HEK293 (cell line): ENCODE measurements around the gene GALNS.

ENCODE experiments used
- CTCF ChIA-PET: fragments of 350-600 bp; formaldehyde crosslinking; extraction: SDS; loops from one replicate; lab custom pipeline; 2021; ENCODE audit warnings: antibody characterized with exemption; lab: Yijun Ruan, JAX
- POLR2A ChIA-PET: fragments of 300-600 bp; formaldehyde crosslinking; extraction: SDS; loops from one replicate; lab custom pipeline; 2020; ENCODE audit warnings: antibody characterized with exemption, inconsistent platforms; lab: Yijun Ruan, JAX
- H3K27ac ChIP-seq: fragments of 200-500 bp; sonication (Bioruptor generic); 2 replicates; pipeline ENCODE4 v1.5.1; 2014; ENCODE audit warnings: low read depth, low read length, control low read depth, inconsistent platforms; ENCODE audit errors: extremely low read depth
- H3K36me3 ChIP-seq, 2 experiments: fragments of 200-500 bp in 1 of 2; sonication (Bioruptor generic) in 1 of 2; 1 replicate in 1 of 2; 2 replicates in 1 of 2; pipeline ENCODE4 v1.5.1; 2014 to 2017; ENCODE audit warnings: inconsistent platforms in 2 of 2, low read length in 2 of 2; ENCODE audit not compliant: control insufficient read depth in 2 of 2, insufficient read depth in 1 of 2
- H3K4me1 ChIP-seq: fragments of 200-500 bp; sonication (Bioruptor generic); 2 replicates; pipeline ENCODE4 v1.5.1; 2014; ENCODE audit warnings: mild to moderate bottlenecking, low read length, inconsistent platforms; ENCODE audit not compliant: control insufficient read depth, insufficient read depth
- H3K4me3 ChIP-seq: 2 replicates; pipeline ENCODE4 v1.5.1; 2011; ENCODE audit warnings: low read depth, mild to moderate bottlenecking, control low read depth, low read length, moderate library complexity
- H3K9me3 ChIP-seq: fragments of 200-500 bp; sonication (Bioruptor generic); 2 replicates; pipeline ENCODE4 v1.5.1; 2014; ENCODE audit warnings: low read depth, low read length, inconsistent platforms; ENCODE audit not compliant: control insufficient read depth, insufficient read depth
- HOXD13 ChIP-seq: sonication (generic); formaldehyde crosslinking; IDR thresholded peaks from 2 replicates; pipeline ENCODE4 v1.8.0; 2022; ENCODE audit warnings: missing genetic modification reagents, borderline replicate concordance
- KLF1 ChIP-seq: fragments of 450-650 bp; formaldehyde crosslinking; IDR thresholded peaks from 2 replicates; pipeline ENCODE4 v1.5.1; 2016; ENCODE audit warnings: missing biosample characterization, missing genetic modification characterization
- KLF7 ChIP-seq: fragments of 450-650 bp; formaldehyde crosslinking; IDR thresholded peaks from 2 replicates; pipeline ENCODE4 v1.5.1; 2016; ENCODE audit warnings: missing biosample characterization, missing genetic modification characterization, borderline replicate concordance
- KLF8 ChIP-seq: fragments of 450-650 bp; formaldehyde crosslinking; IDR thresholded peaks from 2 replicates; pipeline ENCODE4 v1.5.1; 2016; ENCODE audit warnings: missing biosample characterization, missing genetic modification characterization
- OVOL3 ChIP-seq: fragments of 450-650 bp; formaldehyde crosslinking; IDR thresholded peaks from 2 replicates; pipeline ENCODE4 v1.5.1; 2016; ENCODE audit warnings: missing biosample characterization, missing genetic modification characterization
- SP7 ChIP-seq: fragments of 450-650 bp; formaldehyde crosslinking; IDR thresholded peaks from 2 replicates; pipeline ENCODE4 v1.5.1; 2016; ENCODE audit warnings: missing biosample characterization, missing genetic modification characterization
- ZBTB48 ChIP-seq: fragments of 450-650 bp; formaldehyde crosslinking; IDR thresholded peaks from 2 replicates; pipeline ENCODE4 v1.5.1; 2016; ENCODE audit warnings: missing biosample characterization, missing genetic modification characterization
- ZNF112 ChIP-seq: fragments of 450-650 bp; formaldehyde crosslinking; IDR thresholded peaks from 2 replicates; pipeline ENCODE4 v1.5.0; 2017; ENCODE audit warnings: missing biosample characterization, missing genetic modification characterization
- ZNF19 ChIP-seq: fragments of 450-650 bp; formaldehyde crosslinking; IDR thresholded peaks from 2 replicates; pipeline ENCODE4; 2016; ENCODE audit warnings: missing biosample characterization, missing genetic modification characterization, low read depth
- ZNF2 ChIP-seq: fragments of 450-650 bp; formaldehyde crosslinking; IDR thresholded peaks from 2 replicates; pipeline ENCODE4 v1.5.1; 2016; ENCODE audit warnings: missing biosample characterization, missing genetic modification characterization
- ZNF24 ChIP-seq: fragments of 450-650 bp; formaldehyde crosslinking; IDR thresholded peaks from 2 replicates; pipeline ENCODE4 v1.5.1; 2016; ENCODE audit warnings: missing biosample characterization, missing genetic modification characterization
- ZNF248 ChIP-seq: fragments of 450-650 bp; formaldehyde crosslinking; IDR thresholded peaks from 2 replicates; pipeline ENCODE4 v1.5.1; 2017; ENCODE audit warnings: missing biosample characterization, missing genetic modification characterization
- ZNF302 ChIP-seq: fragments of 450-650 bp; formaldehyde crosslinking; IDR thresholded peaks from 2 replicates; pipeline ENCODE4 v1.5.1; 2016; ENCODE audit warnings: missing biosample characterization, missing genetic modification characterization, low read depth
- ZNF501 ChIP-seq: fragments of 450-650 bp; formaldehyde crosslinking; IDR thresholded peaks from 2 replicates; pipeline ENCODE4 v1.5.1; 2016; ENCODE audit warnings: missing biosample characterization, missing genetic modification characterization
- ZNF558 ChIP-seq: fragments of 450-650 bp; formaldehyde crosslinking; IDR thresholded peaks from 2 replicates; pipeline ENCODE4 v1.5.1; 2016; ENCODE audit warnings: missing biosample characterization, missing genetic modification characterization
- ZNF654 ChIP-seq: fragments of 450-650 bp; formaldehyde crosslinking; IDR thresholded peaks from 2 replicates; pipeline ENCODE4 v1.5.1; 2016; ENCODE audit warnings: low read depth, missing biosample characterization, missing genetic modification characterization
- ZNF747 ChIP-seq: fragments of 450-650 bp; formaldehyde crosslinking; IDR thresholded peaks from 2 replicates; pipeline ENCODE4 v1.5.1; 2016; ENCODE audit warnings: missing biosample characterization, missing genetic modification characterization
- ZSCAN23 ChIP-seq: fragments of 450-650 bp; formaldehyde crosslinking; IDR thresholded peaks from 2 replicates; pipeline ENCODE4 v1.5.1; 2016; ENCODE audit warnings: missing biosample characterization, missing genetic modification characterization
- ZXDB ChIP-seq: fragments of 450-650 bp; formaldehyde crosslinking; IDR thresholded peaks from 2 replicates; pipeline ENCODE4 v1.5.1; 2016; ENCODE audit warnings: missing biosample characterization, missing genetic modification characterization
- TF ChIP-seq, protein P1 (sequence below): fragments of 450-650 bp; formaldehyde crosslinking; IDR thresholded peaks from 2 replicates; pipeline ENCODE4 v1.5.1; 2016; ENCODE audit warnings: missing biosample characterization, missing genetic modification characterization
- TF ChIP-seq, protein P2 (sequence below): fragments of 450-650 bp; formaldehyde crosslinking; IDR thresholded peaks from 2 replicates; pipeline ENCODE4 v1.5.1; 2016; ENCODE audit warnings: missing biosample characterization, missing genetic modification characterization
- TF ChIP-seq, protein P3 (sequence below): fragments of 450-650 bp; formaldehyde crosslinking; IDR thresholded peaks from 2 replicates; pipeline ENCODE4 v1.5.1; 2017; ENCODE audit warnings: missing biosample characterization, missing genetic modification characterization
- TF ChIP-seq, protein P4 (sequence below): fragments of 450-650 bp; formaldehyde crosslinking; IDR thresholded peaks from 2 replicates; pipeline ENCODE4 v1.5.1; 2016; ENCODE audit warnings: missing biosample characterization, missing genetic modification characterization, low read depth

Gene GALNS

DNA sequence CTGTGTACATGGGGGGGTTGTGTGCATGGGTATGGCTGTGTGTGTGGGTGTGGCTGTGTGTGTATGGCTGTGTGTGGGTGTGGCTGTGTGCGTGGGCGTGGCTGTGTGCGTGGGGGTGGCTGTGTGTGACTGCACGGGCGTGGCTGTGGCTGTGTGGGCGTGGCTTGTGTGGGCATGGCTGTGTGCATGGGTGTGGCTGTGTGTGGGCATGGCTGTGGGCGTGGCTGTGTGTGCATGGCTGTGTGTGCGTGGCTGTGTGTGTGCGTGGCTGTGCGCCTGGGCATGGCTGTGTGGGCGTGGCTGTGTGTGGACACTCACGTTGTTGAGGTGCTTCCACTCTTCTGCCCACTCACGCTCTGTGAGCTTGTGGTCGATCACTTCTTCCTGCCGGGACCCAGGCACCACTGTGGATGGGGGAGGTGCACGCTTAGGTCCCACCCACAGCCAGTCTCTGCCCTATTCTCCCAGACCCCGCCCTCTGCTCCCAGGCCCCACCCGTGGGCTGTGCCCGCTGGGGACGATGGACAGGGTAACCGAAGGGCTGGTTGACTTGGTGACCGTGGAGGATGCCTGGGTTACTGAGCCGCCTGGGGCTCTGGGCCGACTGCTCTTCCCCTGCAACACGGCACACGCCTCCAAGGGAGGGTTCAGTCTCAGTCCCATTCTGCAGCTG, 25.7 kb upstream of the GALNS start (continued):
- TF ChIP-seq KLF7 (peak; percentile 99), ZNF112 (0 out of 2 replicates have a peak, but pooled peaks have one; percentile 13), KLF8 (tag by site-specific recombination) (peak; percentile 99), KLF1 (peak; percentile 100), ZNF501 (tag by site-specific recombination) (no peak)

DNA sequence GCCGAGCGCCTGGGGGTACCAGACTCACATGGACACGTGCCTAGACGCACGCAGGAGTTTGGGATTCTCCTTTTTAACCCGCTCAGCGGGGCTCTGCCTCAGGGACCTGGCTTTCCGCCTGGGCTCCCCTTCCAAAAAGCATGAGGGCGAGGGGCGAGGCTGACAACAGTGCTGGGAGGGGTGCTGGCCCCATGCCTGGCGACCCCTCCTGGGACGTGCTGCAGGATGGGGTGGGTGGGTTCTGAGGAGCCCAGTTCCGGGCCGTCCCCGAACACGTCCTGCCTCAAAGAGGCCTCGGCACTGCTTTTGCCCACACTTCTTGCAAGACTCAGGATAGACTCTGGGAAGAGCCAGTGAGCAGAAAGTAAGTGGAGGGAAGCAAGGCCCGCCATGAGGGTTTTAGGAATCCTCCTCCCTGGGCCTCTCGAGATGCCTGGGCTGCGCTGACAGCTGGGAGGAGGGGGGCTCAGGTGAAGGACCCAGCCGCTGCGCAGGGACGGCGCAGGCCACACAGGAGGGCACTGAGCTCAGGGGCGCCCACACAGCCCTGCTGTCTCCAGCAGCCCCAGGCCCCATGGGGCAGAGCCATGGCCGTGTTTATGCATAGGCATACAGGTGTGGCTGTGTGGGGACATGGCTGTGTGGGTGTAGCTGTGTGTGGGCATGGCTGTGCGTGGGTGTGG, 25.1 kb upstream of the GALNS start:
- no peaks in the 10 kb centered on the region for H3K4me1 ChIP-seq
- H3K9me3 ChIP-seq = no peaks in the 10 kb centered on the region
- TF ChIP-seq ZNF2 (tag by site-specific recombination) = 0 out of 2 replicates have a peak, but pooled peaks have one; percentile 59
- TF ChIP-seq, protein P1, sequence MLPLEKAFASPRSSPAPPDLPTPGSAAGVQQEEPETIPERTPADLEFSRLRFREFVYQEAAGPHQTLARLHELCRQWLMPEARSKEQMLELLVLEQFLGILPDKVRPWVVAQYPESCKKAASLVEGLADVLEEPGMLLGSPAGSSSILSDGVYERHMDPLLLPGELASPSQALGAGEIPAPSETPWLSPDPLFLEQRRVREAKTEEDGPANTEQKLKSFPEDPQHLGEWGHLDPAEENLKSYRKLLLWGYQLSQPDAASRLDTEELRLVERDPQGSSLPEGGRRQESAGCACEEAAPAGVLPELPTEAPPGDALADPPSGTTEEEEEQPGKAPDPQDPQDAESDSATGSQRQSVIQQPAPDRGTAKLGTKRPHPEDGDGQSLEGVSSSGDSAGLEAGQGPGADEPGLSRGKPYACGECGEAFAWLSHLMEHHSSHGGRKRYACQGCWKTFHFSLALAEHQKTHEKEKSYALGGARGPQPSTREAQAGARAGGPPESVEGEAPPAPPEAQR (tag by site-specific recombination) = no peak
- no peak overlapping the region for H3K27ac ChIP-seq
- no peak overlapping the region for H3K4me3 ChIP-seq
- ChIA-PET POLR2A (no interaction called here), CTCF (no interaction called here)
- no peaks in the 10 kb centered on the region for H3K36me3 ChIP-seq

DNA sequence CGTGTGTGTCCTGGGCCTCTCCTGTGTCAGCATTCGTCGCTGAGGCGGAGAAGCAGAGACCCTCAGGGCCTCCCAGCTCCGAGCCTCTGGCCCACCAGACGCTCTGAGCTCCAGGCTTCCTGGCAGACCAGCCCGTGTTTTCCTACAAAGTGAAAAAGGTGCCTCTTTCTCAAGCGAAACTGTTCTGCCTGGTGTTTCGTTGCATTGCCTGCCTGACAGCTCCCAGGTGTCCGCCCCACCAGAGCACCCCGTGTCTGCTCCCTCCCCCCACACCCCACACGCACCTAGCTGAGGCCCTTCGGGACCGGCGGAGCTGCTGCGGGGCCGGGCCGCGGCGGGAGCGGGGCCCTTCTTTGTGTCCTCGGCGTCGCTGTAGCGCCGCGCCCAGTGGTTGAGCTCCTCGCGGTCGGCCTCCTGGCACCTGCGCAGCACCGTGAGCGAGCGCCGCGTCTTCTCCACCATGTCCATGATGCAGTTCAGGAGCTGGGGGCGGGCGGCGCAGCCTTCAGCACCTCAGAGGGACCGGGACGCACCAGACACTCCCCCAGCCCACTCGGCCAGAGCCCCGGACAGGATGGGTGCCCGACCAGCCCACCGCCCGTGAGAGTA, 24.4 kb upstream of the GALNS start:
- Histone ChIP-seq H3K27ac (no peak overlapping the region), H3K9me3 (no peaks in the 10 kb centered on the region), H3K4me1 (no peaks in the 10 kb centered on the region), H3K36me3 (no peaks in the 10 kb centered on the region), H3K4me3 (no peak overlapping the region)
- ChIA-PET CTCF (interaction anchor here (0.9 kb wide), 1 partner anchor 24 kb away, joined by 4 read pairs; the partner anchor contains the start of gene TRAPPC2L), POLR2A (no interaction called here)
- no peak for TF ChIP-seq KLF1
- no peak for TF ChIP-seq ZNF654 (tag by site-specific recombination)
- no peak for TF ChIP-seq ZNF747 (tag by site-specific recombination)
- TF ChIP-seq OVOL3 (tag by site-specific recombination) = no peak
- no peak for TF ChIP-seq ZBTB48
- no peak for TF ChIP-seq ZNF19 (tag by site-specific recombination)

DNA sequence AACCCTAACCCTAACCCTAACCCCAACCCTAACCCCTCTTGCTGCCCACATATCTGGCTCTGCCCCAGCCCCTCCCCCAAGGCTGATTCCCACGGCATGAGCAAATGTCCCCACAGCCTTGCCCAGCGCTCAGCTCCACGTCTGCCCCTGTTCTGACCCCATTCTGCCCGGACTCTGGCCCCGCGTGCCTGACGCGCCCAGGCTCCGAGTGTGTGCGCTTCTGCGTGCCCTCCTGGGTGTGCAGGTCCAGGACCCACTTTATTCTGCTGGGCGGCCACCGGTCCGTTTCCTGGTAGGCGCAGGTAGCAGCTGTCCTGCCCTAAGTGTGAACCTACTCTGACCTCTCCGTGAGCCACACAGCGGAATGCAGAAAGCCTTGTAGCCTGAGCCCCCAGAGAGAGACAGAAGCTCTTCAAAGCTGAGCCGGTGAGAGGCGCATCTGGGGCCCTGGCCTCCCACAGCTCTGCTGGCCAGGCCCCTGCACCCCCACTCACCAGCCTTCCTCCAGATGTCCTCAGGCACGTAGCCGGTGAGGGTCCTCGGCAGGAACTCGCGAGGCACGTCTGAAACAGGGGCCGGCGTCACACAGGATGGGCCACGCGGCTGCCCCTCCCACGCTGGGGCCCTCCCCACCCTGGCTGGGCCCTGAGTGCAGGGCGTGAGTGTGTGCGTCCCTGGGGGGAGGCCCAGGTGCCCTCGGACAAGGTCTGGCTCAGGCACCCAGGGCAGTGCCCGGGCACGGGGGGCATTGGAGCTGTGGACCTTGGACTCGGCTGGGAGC, 23.7 kb upstream of the GALNS start:
- no peak overlapping the region for H3K27ac ChIP-seq
- no peaks in the 10 kb centered on the region for H3K4me1 ChIP-seq
- CTCF ChIA-PET = interaction anchor here (0.9 kb wide), 1 partner anchor 23 kb away, joined by 4 read pairs; the partner anchor contains the start of gene TRAPPC2L
- no peaks in the 10 kb centered on the region for H3K9me3 ChIP-seq
- H3K36me3 ChIP-seq = no peaks in the 10 kb centered on the region
- POLR2A ChIA-PET = no interaction called here
- H3K4me3 ChIP-seq = no peak overlapping the region
- TF ChIP-seq ZNF24 (tag by site-specific recombination) (no peak), ZNF302 (tag by site-specific recombination) (no peak), SP7 (tag by site-specific recombination) (no peak), HOXD13 (no peak), ZNF248 (tag by site-specific recombination) (no peak), ZSCAN23 (tag by site-specific recombination) (no peak), ZXDB (tag by site-specific recombination) (no peak), ZNF558 (tag by site-specific recombination) (no peak)
- TF ChIP-seq, protein P2, sequence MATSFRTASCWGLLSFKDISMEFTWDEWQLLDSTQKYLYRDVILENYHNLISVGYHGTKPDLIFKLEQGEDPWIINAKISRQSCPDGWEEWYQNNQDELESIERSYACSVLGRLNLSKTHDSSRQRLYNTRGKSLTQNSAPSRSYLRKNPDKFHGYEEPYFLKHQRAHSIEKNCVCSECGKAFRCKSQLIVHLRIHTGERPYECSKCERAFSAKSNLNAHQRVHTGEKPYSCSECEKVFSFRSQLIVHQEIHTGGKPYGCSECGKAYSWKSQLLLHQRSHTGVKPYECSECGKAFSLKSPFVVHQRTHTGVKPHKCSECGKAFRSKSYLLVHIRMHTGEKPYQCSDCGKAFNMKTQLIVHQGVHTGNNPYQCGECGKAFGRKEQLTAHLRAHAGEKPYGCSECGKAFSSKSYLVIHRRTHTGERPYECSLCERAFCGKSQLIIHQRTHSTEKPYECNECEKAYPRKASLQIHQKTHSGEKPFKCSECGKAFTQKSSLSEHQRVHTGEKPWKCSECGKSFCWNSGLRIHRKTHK (tag by site-specific recombination) = no peak
- TF ChIP-seq, protein P3, sequence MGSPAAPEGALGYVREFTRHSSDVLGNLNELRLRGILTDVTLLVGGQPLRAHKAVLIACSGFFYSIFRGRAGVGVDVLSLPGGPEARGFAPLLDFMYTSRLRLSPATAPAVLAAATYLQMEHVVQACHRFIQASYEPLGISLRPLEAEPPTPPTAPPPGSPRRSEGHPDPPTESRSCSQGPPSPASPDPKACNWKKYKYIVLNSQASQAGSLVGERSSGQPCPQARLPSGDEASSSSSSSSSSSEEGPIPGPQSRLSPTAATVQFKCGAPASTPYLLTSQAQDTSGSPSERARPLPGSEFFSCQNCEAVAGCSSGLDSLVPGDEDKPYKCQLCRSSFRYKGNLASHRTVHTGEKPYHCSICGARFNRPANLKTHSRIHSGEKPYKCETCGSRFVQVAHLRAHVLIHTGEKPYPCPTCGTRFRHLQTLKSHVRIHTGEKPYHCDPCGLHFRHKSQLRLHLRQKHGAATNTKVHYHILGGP (tag by site-specific recombination) = no peak
- TF ChIP-seq, protein P4, sequence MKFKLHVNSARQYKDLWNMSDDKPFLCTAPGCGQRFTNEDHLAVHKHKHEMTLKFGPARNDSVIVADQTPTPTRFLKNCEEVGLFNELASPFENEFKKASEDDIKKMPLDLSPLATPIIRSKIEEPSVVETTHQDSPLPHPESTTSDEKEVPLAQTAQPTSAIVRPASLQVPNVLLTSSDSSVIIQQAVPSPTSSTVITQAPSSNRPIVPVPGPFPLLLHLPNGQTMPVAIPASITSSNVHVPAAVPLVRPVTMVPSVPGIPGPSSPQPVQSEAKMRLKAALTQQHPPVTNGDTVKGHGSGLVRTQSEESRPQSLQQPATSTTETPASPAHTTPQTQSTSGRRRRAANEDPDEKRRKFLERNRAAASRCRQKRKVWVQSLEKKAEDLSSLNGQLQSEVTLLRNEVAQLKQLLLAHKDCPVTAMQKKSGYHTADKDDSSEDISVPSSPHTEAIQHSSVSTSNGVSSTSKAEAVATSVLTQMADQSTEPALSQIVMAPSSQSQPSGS (tag by site-specific recombination) = no peak
